Testis (tissue), 3 donors: ENCODE measurements around the gene PCDHGA7. TPM values are rescaled to one million over a fixed set of nuclear protein-coding genes. Genes with fewer than 3 reads are reported as not detected.
"Not testable (repeated sequence)": the region's sequence is repeated elsewhere in the genome, so short reads cannot be mapped to it uniquely, and the experiment has no call there.

Experiments
- DNase-seq: peaks from one replicate; pipeline ENCODE4 v3.0.0-alpha.2; 2019
- H3K27ac ChIP-seq, 2 donors: fragments of 200-600 bp; sonication (generic); one replicate each; pipeline ENCODE4 v1.5.1; 2019
- H3K27me3 ChIP-seq: fragments of 200-600 bp; sonication (generic); one replicate; pipeline ENCODE4 v1.5.1; 2019
- H3K36me3 ChIP-seq: fragments of 200-600 bp; sonication (generic); one replicate; pipeline ENCODE4 v1.5.1; 2017; ENCODE audit warnings: low read depth; ENCODE audit errors: missing control alignments
- H3K4me1 ChIP-seq: fragments of 200-600 bp; sonication (generic); one replicate; pipeline ENCODE4 v1.5.1; 2019
- H3K4me3 ChIP-seq, 2 donors: fragments of 200-600 bp; sonication (generic); one replicate each; pipeline ENCODE4 v1.5.1; 2017 to 2019
- H3K9me3 ChIP-seq: fragments of 200-600 bp; sonication (generic); one replicate; pipeline ENCODE4 v1.5.1; 2017
- POLR2A ChIP-seq: fragments of 450-650 bp; IDR thresholded peaks from one replicate; pipeline ENCODE4 v1.6.1; 2017; ENCODE audit warnings: antibody characterized with exemption, mild to moderate bottlenecking, moderate library complexity
- WGBS, 2 donors: methylation state at CpG; one replicate each; pipeline ENCODE4 v1.1.5; 2018; 5-methylcytosine and 5-hydroxymethylcytosine counted together
- intact Hi-C: fragments of 100-400 bp; cut with DNase I; formaldehyde crosslinking; loops from one replicate; pipeline ENCODE4 v1.15.1; 2023; ENCODE audit warnings: low total_unique reads
- polyA plus RNA-seq: library from polyadenylated mRNA; stranded (reverse); fragments of 350-450 nt; fragmentation: Illumina TruSeq; extraction: RNeasy Lipid Tissue Mini Kit (QIAGEN cat#74804); gene quantifications from one replicate; pipeline ENCODE4 v1.2.3, GENCODE V29; 2014; ENCODE audit warnings: low read depth, low replicate concordance; ENCODE audit not compliant: insufficient read depth
- total RNA-seq, 2 donors: library from RNA; depleted of rRNA; stranded (reverse); fragments of >200 nt; gene quantifications; one replicate each; pipeline ENCODE4 v1.2.3, GENCODE V29; 2016
- TF ChIP-seq, protein P1 (sequence below), 3 experiments: fragments of 450-650 bp in 2 of 3; fragments of 200-600 bp in 1 of 3; sonication (generic) in 1 of 3; IDR thresholded peaks; one replicate each; pipeline ENCODE4 v1.5.1; 2016 to 2019; ENCODE audit warnings: antibody characterized with exemption in 3 of 3, mild to moderate bottlenecking in 2 of 3, moderate library complexity in 1 of 3

PCDHGA7 gene
- total and polyA plus RNA-seq, 3 donors from 2014 or later: 1.6 to 12.7 (median 11.1) TPM

DNA sequence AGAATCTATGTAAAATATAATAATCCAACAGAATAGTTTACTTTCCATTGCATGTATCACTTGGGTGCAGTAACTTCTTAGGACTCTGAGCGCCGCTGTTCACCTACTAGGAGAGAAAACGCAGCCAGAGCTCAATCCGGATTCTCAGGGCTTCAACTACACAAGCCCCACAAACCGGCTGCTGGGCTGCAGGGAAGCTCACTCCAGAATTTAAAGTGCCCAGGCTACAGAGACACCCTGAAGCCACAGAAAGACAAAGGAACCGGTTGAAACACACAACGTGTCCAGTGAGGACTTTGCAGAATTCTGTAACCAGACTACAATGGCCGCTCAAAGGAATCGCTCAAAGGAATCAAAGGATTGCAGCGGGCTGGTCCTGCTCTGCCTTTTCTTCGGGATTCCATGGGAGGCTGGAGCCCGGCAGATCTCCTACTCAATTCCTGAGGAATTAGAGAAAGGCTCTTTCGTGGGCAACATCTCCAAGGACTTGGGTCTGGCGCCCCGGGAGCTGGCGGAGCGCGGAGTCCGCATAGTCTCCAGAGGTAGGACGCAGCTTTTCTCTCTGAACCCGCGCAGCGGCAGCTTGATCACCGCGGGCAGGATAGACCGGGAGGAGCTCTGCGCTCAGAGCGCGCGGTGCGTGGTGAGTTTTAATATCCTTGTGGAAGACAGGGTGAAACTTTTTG is 30.5 kb downstream of the PCDHGA7 start, which contains the start of gene PCDHGA10:
Gene PCDHGA10, plus strand, starts transcription at position 134 of the 686 bp plus-strand sequence. Its CDS starts 189 bp downstream, at position 323.
- intact Hi-C loops: no loop called here
- no peaks in the 10 kb centered on the region for H3K36me3 ChIP-seq
- H3K4me3 ChIP-seq: peak within 1 kb of the TSS in 1 of 2 donors; percentile 36
- DNase-seq: peak; percentile 74
- H3K27me3 ChIP-seq: no peaks in the 10 kb centered on the region
- H3K9me3 ChIP-seq: no peaks in the 10 kb centered on the region
- TF ChIP-seq, protein P1, sequence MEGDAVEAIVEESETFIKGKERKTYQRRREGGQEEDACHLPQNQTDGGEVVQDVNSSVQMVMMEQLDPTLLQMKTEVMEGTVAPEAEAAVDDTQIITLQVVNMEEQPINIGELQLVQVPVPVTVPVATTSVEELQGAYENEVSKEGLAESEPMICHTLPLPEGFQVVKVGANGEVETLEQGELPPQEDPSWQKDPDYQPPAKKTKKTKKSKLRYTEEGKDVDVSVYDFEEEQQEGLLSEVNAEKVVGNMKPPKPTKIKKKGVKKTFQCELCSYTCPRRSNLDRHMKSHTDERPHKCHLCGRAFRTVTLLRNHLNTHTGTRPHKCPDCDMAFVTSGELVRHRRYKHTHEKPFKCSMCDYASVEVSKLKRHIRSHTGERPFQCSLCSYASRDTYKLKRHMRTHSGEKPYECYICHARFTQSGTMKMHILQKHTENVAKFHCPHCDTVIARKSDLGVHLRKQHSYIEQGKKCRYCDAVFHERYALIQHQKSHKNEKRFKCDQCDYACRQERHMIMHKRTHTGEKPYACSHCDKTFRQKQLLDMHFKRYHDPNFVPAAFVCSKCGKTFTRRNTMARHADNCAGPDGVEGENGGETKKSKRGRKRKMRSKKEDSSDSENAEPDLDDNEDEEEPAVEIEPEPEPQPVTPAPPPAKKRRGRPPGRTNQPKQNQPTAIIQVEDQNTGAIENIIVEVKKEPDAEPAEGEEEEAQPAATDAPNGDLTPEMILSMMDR (IDR thresholded peaks at IDR 0.05): peak in 2 of 3 experiments; percentile 27 to 32
- no peak for TF ChIP-seq POLR2A
- H3K4me1 ChIP-seq: no peaks in the 10 kb centered on the region
- no peak within 1 kb of the TSS for H3K27ac ChIP-seq
- 9 to 28% methylated on average over 27 to 31 of the region's 31 CpGs for WGBS, 2 donors

DNA sequence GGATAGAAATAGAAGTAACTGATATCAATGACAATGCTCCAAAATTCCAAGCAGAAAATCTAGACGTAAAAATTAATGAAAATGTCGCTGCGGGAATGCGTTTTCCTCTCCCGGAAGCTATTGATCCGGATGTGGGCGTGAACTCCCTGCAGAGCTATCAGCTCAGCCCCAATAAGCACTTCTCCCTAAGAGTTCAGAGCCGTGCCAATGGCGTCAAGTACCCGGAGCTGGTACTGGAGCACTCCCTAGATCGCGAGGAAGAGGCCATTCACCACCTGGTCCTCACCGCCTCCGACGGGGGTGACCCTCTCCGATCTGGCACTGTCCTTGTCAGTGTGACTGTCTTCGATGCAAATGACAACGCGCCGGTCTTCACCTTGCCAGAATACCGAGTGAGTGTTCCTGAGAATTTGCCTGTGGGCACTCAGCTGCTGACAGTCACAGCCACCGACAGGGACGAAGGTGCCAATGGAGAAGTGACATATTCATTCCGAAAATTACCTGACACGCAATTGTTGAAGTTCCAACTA is 31.1 kb downstream of the PCDHGA7 start:
- no peak overlapping the region for H3K27ac ChIP-seq
- TF ChIP-seq, protein P1 (IDR thresholded peaks at IDR 0.05): no peak
- TF ChIP-seq POLR2A: no peak
- intact Hi-C loops: no loop called here

DNA sequence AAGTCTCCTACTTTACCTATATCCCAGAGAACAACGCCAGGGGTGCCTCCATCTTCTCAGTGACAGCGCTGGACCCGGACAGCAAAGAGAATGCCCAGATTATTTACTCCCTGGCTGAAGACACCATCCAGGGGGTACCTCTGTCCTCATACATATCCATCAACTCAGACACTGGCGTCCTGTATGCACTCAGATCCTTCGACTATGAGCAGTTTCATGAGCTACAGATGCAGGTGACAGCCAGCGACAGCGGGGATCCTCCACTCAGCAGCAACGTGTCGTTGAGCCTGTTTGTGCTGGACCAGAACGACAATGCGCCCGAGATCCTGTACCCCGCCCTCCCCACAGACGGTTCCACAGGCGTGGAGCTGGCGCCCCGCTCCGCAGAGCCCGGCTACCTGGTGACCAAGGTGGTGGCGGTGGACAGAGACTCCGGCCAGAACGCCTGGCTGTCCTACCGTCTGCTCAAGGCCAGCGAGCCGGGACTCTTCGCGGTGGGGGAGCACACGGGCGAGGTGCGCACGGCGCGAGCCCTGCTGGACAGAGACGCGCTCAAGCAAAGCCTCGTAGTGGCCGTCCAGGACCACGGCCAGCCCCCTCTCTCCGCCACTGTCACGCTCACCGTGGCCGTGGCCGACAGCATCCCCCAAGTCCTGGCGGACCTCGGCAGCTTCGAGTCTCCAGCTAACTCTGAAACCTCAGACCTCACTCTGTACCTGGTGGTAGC is 32.2 kb downstream of the PCDHGA7 start:
- WGBS, 2 donors: 23 to 27% methylated on average over 5 to 43 of the region's 46 CpGs
- H3K27me3 ChIP-seq, intact Hi-C loops, H3K4me3 ChIP-seq, H3K9me3 ChIP-seq, DNase-seq, H3K4me1 ChIP-seq, H3K36me3 ChIP-seq, H3K27ac ChIP-seq: not testable (repeated sequence)

More for the DNA sequence above, 31.1 kb downstream of the PCDHGA7 start:
- Histone ChIP-seq H3K4me1 (no peaks in the 10 kb centered on the region), H3K4me3 (peak overlapping the region in 1 of 2 donors; percentile 36), H3K36me3 (no peaks in the 10 kb centered on the region), H3K9me3 (no peaks in the 10 kb centered on the region), H3K27me3 (no peaks in the 10 kb centered on the region)
- no peak for DNase-seq
- WGBS, 2 donors: 17 to 28% methylated on average over 21 to 25 of the region's 25 CpGs

DNA sequence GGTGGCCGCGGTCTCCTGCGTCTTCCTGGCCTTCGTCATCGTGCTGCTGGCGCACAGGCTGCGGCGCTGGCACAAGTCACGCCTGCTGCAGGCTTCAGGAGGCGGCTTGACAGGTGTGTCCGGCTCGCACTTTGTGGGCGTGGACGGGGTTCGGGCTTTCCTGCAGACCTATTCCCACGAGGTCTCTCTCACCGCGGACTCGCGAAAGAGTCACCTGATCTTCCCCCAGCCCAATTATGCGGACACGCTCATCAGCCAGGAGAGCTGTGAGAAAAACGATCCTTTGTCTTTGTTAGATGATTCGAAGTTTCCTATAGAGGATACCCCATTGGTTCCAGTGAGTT is 32.7 kb downstream of the PCDHGA7 start:
- H3K4me3 ChIP-seq, H3K27ac ChIP-seq, DNase-seq, H3K27me3 ChIP-seq, H3K9me3 ChIP-seq, H3K36me3 ChIP-seq, H3K4me1 ChIP-seq, intact Hi-C loops: not testable (repeated sequence)
- WGBS, 2 donors: 20 to 32% methylated on average over 9 to 24 of the region's 24 CpGs

DNA sequence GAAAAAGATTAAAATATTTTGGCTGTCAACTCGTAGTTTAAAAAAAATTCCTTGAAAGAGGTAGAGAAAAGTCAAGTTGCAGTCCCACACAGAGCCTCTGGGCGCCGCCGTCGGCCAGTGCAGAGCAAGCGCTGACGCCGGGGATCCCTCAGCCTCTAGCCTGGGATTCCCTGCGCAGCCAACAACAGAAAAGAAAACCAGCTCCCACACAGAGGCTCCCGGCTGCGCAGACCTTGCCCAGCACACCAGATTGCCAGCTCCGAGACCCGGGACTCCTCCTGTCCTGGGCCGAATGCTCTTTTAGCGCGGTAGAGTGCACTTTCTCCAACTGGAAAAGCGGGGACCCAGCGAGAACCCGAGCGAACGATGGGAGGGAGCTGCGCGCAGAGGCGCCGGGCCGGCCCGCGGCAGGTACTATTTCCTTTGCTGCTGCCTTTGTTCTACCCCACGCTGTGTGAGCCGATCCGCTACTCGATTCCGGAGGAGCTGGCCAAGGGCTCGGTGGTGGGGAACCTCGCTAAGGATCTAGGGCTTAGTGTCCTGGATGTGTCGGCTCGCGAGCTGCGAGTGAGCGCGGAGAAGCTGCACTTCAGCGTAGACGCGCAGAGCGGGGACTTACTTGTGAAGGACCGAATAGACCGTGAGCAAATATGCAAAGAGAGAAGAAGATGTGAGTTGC is 35.1 kb downstream of the PCDHGA7 start, which contains the start of gene PCDHGB7:
Gene PCDHGB7, plus strand, starts transcription at position 184 of the 679 bp plus-strand sequence. Its CDS starts 183 bp downstream, at position 367.
- H3K36me3 ChIP-seq, intact Hi-C loops, H3K4me1 ChIP-seq, H3K9me3 ChIP-seq, H3K27me3 ChIP-seq: not testable (repeated sequence)
- peak; percentile 89 for DNase-seq
- Histone ChIP-seq H3K4me3 (peak within 1 kb of the TSS; percentile 39 to 59), H3K27ac (peak within 1 kb of the TSS in 1 of 2 donors; percentile 47)
- 9 to 11% methylated on average over 22 to 47 of the region's 47 CpGs for WGBS, 2 donors
- TF ChIP-seq, protein P1 (IDR thresholded peaks at IDR 0.05): peak; percentile 55 to 82 (median 69)
